22Rv1 (cell line): Measurements from ENCODE around the gene LPAR5.

Experiments used
- CTCF ChIP-seq: fragments of 450-650 bp; IDR thresholded peaks from 2 replicates; pipeline ENCODE4 v1.5.1; 2017; ENCODE audit warnings: mild to moderate bottlenecking
- ZFX ChIP-seq: fragments of 450-650 bp; IDR thresholded peaks from 2 replicates; pipeline ENCODE4 v1.6.1; 2017; ENCODE audit warnings: antibody characterized with exemption, borderline replicate concordance

DNA sequence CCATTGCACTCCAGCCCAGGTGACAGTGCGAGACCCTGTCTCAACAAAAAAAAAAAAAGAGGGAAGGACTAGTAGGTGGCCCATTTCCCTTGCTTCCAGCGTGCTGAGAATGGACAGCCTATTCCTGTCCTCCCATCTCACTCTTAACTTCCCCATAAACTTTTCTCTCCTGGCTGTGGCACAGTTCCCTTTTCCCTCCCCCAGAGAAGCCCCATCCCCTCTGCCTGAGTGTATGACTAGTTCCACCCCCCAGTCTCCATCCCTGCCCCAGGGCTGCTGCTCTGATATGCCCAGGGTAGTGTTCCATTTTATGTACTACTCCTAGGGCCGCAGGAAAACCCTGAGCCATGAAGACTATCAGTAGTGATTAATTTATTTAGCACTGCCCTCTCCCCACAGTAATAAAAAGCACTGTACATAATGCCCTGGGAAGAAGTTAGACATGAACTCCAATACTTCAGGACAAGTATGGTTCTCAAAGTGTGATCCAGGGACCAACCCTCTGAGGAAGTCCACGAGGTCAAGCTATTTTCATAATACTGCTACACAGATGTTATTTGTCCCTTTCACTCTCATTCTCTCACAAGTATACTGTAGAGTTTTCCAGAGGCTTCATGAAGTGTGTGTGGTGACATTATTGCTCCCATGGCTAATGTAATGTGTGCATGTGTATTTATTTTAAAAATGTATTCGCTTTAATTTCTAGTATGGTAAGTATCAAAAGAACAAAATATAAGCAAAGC lies 17.1 kb downstream of the LPAR5 start:
- TF ChIP-seq CTCF (no peak), ZFX (no peak)
